ENCODE results near the gene FMO2.

FMO2 gene

DNA sequence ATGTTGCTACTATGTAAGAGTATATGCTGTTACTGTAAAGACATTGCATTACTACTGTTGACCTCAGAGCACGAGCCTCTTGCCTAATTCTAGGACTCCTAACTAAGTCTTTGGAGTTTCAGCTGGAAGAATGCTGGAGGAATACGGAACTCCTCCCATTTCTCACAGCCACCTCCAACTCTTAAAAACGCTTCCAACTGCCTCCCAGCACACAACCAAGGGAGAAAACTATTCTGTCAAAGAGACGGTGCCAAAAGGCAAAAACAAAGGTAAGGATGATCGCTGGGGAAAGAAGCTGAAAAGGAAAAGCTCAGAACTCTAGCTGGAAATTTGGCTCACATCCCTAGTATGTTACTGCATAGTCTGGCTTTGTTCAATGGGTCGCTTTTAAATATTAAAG is at the start of gene FMO2:
FMO2 (plus strand) TSS at position 210 of the 400 bp plus-strand sequence. CDS start 414 bp downstream, outside the sequence.
- DNase-seq (ENCODE audit: low read depth): peak; percentile 9
- TF ChIP-seq CTCF (IDR thresholded peaks at IDR 0.05; ENCODE audit: insufficient read depth, low read depth, low read length, missing control alignments): no peak
- no peak within 1 kb of the TSS for H3K4me3 ChIP-seq (ENCODE audit: low read length)

- DNase-seq (ENCODE audit: low read depth): no peak
- TF ChIP-seq CTCF (IDR thresholded peaks at IDR 0.05; ENCODE audit: insufficient read depth, low read depth, low read length, missing control alignments): no peak
- H3K4me3 ChIP-seq (ENCODE audit: low read length): no peak overlapping the region
Measured at GRCh38 chr1:171137580-171137979, 47.5 kb upstream of the FMO2 start.

GRCh38 chr1:171138980-171139379 is 46.1 kb upstream of the FMO2 start:
- no peak for DNase-seq (ENCODE audit: low read depth)
- no peak for TF ChIP-seq CTCF (IDR thresholded peaks at IDR 0.05; ENCODE audit: insufficient read depth, low read depth, low read length, missing control alignments)

GRCh38 chr1:171139890-171140289 is 45.2 kb upstream of the FMO2 start:
- H3K4me3 ChIP-seq (ENCODE audit: low read length): no peak overlapping the region
- no peak for DNase-seq (ENCODE audit: low read depth)
- TF ChIP-seq CTCF (IDR thresholded peaks at IDR 0.05; ENCODE audit: insufficient read depth, low read depth, low read length, missing control alignments): no peak

More at GRCh38 chr1:171138980-171139379, 46.1 kb upstream of the FMO2 start:
- H3K4me3 ChIP-seq (ENCODE audit: low read length): no peak overlapping the region

GRCh38 chr1:171140401-171140800 is 44.7 kb upstream of the FMO2 start:
- DNase-seq (ENCODE audit: low read depth): no peak
- TF ChIP-seq CTCF (IDR thresholded peaks at IDR 0.05; ENCODE audit: insufficient read depth, low read depth, low read length, missing control alignments): no peak
- H3K4me3 ChIP-seq (ENCODE audit: low read length): no peak overlapping the region

- DNase-seq (ENCODE audit: low read depth): no peak
- no peak for TF ChIP-seq CTCF (IDR thresholded peaks at IDR 0.05; ENCODE audit: insufficient read depth, low read depth, low read length, missing control alignments)
- no peak overlapping the region for H3K4me3 ChIP-seq (ENCODE audit: low read length)
Measured at GRCh38 chr1:171140956-171141687, 44.0 kb upstream of the FMO2 start.

Measured in epithelial cell of esophagus (primary cell).